Measurements from ENCODE around the gene GREM2.

GREM2 gene

GRCh38 chr1:240468656-240469055 is 143.3 kb downstream of the GREM2 start:
- TF ChIP-seq CTCF (IDR thresholded peaks at IDR 0.05; ENCODE audit: borderline replicate concordance, insufficient read depth, low read depth, low read length): no peak
- no peak overlapping the region for H3K4me3 ChIP-seq (ENCODE audit: low read depth, low read length)

- H3K4me3 ChIP-seq (ENCODE audit: low read depth, low read length): no peak overlapping the region
- TF ChIP-seq CTCF (IDR thresholded peaks at IDR 0.05; ENCODE audit: borderline replicate concordance, insufficient read depth, low read depth, low read length): no peak
These were observed 144.1 kb downstream of the GREM2 start for GRCh38 chr1:240467895-240468294.

GRCh38 chr1:240466509-240466908 is 145.4 kb downstream of the GREM2 start:
- TF ChIP-seq CTCF (IDR thresholded peaks at IDR 0.05; ENCODE audit: borderline replicate concordance, insufficient read depth, low read depth, low read length): no peak
- no peak overlapping the region for H3K4me3 ChIP-seq (ENCODE audit: low read depth, low read length)

GRCh38 chr1:240465531-240465940 is 146.4 kb downstream of the GREM2 start:
- no peak for TF ChIP-seq CTCF (IDR thresholded peaks at IDR 0.05; ENCODE audit: borderline replicate concordance, insufficient read depth, low read depth, low read length)
- H3K4me3 ChIP-seq (ENCODE audit: low read depth, low read length): no peak overlapping the region

- TF ChIP-seq CTCF (IDR thresholded peaks at IDR 0.05; ENCODE audit: borderline replicate concordance, insufficient read depth, low read depth, low read length): no peak
- no peak overlapping the region for H3K4me3 ChIP-seq (ENCODE audit: low read depth, low read length)
These were observed 147.9 kb downstream of the GREM2 start for GRCh38 chr1:240464099-240464498.

- no peak overlapping the region for H3K4me3 ChIP-seq (ENCODE audit: low read depth, low read length)
- TF ChIP-seq CTCF (IDR thresholded peaks at IDR 0.05; ENCODE audit: borderline replicate concordance, insufficient read depth, low read depth, low read length): no peak
These were observed 149.1 kb downstream of the GREM2 start for GRCh38 chr1:240462766-240463395.

- no peak overlapping the region for H3K4me3 ChIP-seq (ENCODE audit: low read depth, low read length)
- no peak for TF ChIP-seq CTCF (IDR thresholded peaks at IDR 0.05; ENCODE audit: borderline replicate concordance, insufficient read depth, low read depth, low read length)
These were observed 149.7 kb downstream of the GREM2 start for GRCh38 chr1:240462277-240462676.
